Activated naive CD4-positive, alpha-beta T cell treated with anti-CD3 and anti-CD28 coated beads, Interleukin-2, amount 50 U/mL, for 16 hours (primary cell): ENCODE results near the gene FKBP7.
A peak's percentile ranks its signal among the peaks of the same experiment; 100 is the strongest.
"Not testable (repeated sequence)": the region's sequence is repeated elsewhere in the genome, so short reads cannot be mapped to it uniquely, and the experiment has no call there.

ENCODE experiments used
- DNase-seq: peaks from one replicate; pipeline ENCODE4 v3.0.0-alpha.2; 2020

FKBP7 gene

GRCh38 chr2:178484245-178485041 is 6.0 kb upstream of the FKBP7 start:
- DNase-seq, result no peak

GRCh38 chr2:178482437-178482836 is 4.0 kb upstream of the FKBP7 start:
- no peak for DNase-seq

DNA sequence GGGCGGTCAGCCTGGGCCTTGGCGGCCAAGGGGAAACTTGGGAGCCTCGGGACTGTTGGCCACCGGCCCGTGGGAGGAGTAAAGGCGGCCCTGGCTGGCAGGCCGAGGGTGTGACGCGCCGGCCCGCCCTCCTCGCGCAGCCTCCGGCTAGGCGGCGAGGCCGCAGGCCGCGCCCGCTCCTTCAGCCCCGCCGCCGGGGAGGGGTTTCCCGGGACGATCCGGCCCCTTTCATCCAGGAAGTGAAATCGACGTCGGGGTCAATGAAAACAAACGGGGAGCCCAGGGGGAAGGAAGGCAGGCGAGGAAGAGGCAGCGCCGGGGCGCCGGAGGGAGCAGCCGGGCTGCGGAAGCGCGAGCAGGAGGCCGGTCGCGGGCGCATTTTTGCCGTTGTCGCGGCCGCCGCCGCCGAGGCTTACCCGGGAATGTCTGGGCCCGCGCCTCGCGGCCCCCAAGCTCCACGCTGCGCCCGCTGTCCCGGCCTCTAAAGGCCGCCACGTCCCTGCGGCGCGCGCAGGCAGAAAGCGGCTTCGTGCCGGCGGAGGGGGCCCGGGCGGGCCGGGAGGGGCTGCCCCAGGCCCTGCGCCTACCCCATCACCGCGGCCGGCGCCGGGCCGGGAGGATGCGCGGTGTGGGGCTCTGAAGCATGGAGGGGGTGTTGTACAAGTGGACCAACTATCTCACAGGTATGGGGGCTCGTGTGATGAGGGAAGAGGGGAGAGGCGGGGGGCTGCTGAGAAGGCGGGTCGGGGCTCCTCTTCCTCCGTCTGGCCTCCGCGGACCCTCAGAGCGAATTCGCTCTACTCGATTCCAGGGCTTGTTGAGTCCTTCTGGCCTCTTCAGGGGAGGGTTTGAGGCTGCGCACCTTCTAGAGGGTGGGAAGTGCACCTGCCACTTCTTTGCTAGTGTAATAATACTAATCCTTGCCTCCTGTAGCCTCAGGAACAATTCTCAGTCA is 2.1 kb upstream of the FKBP7 start, which contains the start of gene PLEKHA3:
PLEKHA3 (plus strand) TSS at position 231 of the 955 bp plus-strand sequence; CDS start at position 644, 413 bp downstream.
- DNase-seq, result peak; percentile 63

GRCh38 chr2:178479758-178480226 is 1.4 kb upstream of the FKBP7 start:
- no peak for DNase-seq

- DNase-seq, result no peak
Observed at GRCh38 chr2:178479275-178479616, 846 bp upstream of the FKBP7 start.

DNA sequence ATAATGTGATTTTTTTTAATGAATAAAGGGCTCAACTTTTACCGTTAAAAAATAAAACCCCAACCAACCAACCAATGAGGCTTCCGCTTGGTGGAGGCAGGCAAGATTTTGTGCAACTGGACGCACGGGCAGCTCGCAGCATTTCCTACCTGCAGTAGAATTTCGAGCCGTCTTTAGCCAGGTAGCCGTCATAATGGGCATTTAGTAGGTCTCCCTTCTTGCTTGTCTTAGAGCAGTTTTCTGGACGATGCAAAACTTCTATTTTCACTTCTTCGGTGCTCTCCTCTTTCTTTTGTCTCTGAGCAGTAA is 316 bp downstream of the FKBP7 start:
- DNase-seq, result no peak

DNA sequence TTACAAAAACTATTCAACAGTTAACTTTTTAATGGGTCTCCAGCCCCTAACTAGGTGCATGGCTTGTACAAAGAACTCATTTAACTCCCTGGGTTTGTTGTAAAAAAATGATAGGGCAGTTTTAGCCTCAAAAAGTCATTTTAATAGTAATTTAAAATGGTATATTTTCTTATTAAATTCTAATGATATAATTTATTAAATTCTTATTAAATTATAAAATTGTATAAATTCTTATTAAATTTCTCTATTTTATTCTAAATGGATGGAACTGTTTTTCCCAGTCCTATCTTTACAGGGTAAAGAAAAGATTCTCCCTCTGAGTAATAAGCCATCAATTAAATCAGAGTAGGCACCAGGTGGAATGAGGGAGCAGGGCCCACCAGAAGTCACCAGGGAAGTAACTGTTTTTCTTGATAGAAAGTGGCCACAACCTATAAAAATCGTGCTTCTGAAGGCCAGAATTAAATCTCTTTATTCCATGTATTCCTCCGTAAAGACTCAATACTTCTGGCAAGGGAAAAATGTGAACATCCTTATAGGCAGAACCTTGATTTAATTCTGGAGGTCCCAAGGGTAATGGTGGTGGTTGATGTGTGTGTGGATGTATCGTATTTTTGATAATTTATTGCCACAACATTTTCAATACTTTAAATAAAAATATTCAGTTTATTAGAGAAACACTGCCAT is 814 bp downstream of the FKBP7 start:
- no peak for DNase-seq

GRCh38 chr2:178476477-178476876 is 1.9 kb downstream of the FKBP7 start:
- DNase-seq, result no peak

GRCh38 chr2:178474560-178474959 is 3.8 kb downstream of the FKBP7 start:
- no peak for DNase-seq

DNA sequence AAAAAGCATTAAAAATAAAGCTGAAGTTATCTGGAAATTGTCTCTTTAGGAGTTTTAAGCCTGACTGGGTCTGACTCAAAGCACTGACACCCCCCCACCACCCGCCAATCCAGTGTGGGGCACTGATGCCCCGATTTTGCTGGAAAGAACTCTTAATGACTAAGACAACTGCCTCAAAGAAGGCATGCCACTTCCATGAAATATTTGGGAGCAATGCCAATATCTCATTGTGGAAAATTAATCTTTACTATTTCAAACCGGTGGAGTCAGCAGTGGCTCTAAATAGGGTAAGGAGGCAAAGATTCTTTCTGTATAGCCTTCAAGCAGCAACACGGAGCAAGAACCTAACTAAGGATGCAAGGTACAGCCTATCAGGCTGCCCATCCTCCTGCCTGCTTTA is 4.5 kb downstream of the FKBP7 start:
- DNase-seq, result no peak

DNA sequence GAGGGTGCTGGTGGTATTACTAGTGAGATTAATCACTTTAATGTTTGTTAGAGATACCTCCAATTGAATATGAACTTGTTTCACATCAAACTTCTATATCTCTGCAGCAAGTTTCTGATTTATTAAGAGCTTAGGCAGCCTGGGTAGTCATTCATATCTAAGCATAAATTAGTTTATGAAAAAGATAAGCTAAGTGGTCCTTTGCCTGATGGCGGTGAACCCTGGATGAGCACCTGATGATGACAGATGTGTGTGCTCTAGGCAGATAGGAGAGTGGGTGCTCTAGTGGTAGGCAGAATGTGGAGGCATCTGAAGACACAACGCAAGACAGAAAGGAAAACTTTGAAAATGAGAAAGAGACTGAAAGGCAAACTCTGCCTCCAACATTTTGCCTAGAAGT is 5.0 kb downstream of the FKBP7 start:
- DNase-seq, result no peak

DNA sequence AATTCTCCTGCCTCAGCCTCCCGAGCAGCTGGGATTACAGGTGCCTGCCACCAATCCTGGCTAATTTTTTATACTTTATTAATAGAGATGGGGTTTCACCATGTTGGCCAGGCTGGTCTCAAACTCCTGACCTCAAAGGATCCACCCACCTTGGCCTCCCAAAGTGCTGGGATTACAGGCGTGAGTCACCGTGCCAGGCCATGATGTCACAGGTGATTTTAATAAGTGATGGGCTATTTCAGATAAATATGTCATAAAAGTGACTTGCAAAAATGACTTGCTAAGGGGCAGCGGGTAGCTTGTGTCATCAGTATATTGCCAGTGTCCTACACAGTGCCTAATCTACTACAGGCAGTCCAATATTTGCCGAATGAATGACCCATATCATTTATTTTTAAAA is 7.1 kb downstream of the FKBP7 start:
- not testable (repeated sequence) for DNase-seq

- no peak for DNase-seq
Observed at GRCh38 chr2:178469219-178469849, 9.1 kb downstream of the FKBP7 start.

- DNase-seq, result no peak
Observed at GRCh38 chr2:178457390-178457886, 21.0 kb downstream of the FKBP7 start.

DNA sequence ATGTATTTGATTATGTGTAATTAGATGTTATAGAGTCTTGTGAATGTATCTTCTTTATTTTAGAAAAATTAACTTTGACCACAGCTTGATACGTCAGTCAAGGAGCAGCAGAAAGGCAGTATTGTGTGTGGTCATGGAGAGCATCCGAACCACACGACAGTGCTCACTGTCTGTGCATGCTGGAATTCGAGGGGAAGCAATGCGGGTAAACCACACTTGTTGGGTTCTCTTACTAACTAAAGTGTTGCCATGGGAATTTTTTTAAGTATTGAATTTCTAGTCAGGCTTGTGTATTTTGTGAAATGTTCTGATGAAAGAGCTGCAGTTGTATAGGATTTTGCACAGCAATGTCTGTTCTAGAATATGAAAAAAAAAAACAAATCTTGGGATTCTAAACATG is 22.5 kb downstream of the FKBP7 start:
- DNase-seq, result no peak

- no peak for DNase-seq
Observed at GRCh38 chr2:178452870-178453269, 25.5 kb downstream of the FKBP7 start.

DNA sequence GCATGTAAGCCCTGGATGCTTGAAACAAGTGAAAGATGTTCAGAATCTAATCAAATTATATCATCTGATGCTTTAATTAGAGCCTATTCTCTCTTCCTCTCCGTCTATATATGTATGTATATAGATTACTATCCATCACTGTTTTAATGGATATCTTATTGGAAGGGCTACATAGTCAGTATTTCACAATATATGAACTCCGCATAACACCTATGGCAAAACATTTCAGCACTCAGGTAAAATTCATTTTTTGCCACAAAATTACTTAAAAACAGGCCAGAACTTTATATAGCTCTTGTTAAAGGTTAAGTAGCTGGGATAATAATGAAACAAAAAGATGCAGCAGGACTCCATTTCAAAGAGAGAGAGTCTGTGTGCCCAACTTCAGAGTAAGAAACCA is 26.1 kb downstream of the FKBP7 start:
- no peak for DNase-seq

DNA sequence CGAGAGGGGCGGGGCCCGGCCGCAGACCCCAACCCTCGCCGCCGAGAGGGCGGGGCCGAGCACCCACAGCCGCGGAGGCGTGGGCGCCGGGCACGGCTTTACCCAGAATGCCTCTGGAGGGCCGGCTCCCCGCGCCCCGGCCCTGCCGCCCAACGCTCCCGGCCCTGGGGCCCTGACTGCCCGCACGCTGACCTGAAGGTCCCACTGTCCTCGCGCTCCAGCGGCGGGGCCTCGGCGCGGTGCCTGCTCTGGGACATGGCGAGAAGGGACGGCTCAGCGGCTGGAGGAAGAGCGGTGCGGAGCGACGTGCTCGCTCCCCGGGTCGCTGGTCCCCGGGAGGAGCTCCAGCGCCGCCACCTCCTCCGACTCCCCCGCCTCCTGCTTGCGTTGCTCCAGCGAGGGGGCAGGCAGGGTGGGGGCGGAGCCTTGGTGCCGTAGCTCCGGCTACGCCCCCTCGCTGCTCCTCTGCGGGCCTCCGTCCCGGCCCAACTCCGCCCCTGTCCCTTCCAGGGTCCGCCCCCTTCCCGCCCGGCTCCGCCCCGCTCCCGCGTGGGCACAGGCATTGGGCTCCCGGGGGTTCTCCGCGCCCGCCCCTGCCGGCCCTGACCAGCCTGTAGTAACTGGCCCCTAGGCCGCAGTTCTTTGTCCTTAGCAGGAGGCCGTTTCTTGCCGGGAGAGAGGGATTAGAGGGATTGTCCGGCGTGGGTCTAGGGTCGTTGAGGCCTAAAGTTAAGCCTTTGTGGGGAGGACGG is 27.4 kb downstream of the FKBP7 start, which contains the start of the genes PJVK and PRKRA:
PJVK (plus strand) TSS at position 605 of the 752 bp plus-strand sequence. CDS start 2,032 bp downstream, outside the sequence.
PRKRA (minus strand) TSS at position 402 of the 752 bp plus-strand sequence; CDS start at position 257, 145 bp downstream.
- peak; percentile 96 for DNase-seq

DNA sequence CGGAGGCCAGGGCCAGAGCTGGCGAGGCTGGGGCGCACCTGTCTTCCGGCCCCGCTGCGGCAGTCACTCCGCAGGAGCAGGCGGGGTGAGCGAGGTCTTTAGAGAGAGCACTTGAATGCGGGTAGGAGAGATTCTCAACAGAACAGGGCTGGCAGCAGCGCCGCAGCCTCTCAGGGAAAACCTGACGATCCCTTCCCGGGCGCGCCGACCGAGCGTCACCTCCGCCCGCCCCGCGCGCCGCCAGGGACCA is 28.0 kb downstream of the FKBP7 start:
- no peak for DNase-seq

DNA sequence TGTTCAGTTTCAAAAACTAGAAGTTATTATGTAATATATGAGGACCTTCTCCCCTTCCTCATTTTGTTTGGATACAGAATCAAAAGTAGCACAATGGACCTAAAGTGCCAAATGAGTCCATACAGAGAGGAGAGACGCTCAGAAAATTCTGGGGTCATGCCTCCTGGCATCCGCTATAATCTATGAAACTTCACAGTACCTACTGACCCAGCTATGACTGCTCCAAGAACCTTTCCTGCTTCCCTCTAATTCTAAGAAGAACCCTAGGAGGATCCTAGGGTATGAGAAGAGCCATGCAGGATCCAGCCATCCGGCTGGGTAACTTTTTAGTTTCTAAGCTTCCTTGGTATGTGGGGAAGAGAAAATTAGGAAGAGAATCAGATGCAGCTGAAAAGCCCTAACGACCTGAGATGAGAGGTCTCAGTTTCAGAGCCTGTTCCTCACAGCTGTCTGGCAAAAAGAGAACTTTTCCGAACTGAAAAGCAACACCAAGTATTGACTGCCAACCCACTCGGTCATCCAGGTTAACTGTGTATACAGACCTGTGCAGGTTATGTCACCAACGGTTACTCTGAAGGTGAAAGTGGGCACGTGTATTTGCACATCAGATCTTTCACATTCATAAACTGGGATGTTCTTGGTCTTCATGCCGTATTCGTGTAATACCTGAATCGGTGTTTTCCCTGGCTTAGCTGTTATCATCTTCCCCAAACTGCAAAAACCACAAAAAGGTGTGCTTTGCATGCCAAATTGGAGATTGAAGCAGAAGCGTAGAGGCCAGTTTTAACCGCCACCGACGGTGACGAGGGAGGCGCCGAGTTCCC is 28.5 kb downstream of the FKBP7 start:
- DNase-seq, result no peak
